ENCODE results near the gene CADPS2.
"Not testable (repeated sequence)": the region's sequence is repeated elsewhere in the genome, so short reads cannot be mapped to it uniquely, and the experiment has no call there.

CADPS2 gene

DNA sequence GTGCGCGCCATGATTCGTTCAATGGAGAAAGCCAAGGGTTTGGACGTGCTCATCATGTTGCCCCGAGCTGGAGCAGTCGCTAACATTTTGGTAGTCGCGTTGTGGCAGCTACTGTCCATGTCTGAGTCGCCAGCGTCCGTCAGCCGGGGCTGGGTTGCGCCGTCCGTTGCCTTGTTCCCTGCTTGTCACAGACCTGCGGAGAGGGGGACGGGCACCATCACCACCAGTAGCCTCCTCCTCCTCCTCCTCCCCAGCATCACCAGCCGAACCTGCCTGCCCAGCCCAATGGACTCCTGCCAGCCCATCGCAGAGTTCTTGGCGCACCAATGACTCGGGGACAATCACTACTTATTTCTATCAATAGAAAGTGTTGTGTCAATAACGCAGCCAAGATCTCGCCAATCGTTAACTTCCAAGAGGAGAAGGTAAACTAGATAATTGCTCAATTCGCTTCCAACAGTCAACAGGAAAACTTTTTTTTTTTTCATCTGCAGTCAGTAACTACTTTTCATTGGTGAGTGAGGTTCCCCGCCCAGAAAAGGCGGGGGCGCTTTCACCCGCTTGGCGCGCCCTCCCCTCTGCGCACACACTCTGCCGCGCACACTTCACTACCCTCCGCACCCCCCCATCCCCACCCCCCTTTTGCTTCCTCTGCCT is 581.8 kb downstream of the CADPS2 start, which contains the start of gene FEZF1:
FEZF1 (minus strand) TSS at position 432 of the 657 bp plus-strand sequence; CDS start at position 119, 313 bp downstream.
- DNase-seq: no peak

DNA sequence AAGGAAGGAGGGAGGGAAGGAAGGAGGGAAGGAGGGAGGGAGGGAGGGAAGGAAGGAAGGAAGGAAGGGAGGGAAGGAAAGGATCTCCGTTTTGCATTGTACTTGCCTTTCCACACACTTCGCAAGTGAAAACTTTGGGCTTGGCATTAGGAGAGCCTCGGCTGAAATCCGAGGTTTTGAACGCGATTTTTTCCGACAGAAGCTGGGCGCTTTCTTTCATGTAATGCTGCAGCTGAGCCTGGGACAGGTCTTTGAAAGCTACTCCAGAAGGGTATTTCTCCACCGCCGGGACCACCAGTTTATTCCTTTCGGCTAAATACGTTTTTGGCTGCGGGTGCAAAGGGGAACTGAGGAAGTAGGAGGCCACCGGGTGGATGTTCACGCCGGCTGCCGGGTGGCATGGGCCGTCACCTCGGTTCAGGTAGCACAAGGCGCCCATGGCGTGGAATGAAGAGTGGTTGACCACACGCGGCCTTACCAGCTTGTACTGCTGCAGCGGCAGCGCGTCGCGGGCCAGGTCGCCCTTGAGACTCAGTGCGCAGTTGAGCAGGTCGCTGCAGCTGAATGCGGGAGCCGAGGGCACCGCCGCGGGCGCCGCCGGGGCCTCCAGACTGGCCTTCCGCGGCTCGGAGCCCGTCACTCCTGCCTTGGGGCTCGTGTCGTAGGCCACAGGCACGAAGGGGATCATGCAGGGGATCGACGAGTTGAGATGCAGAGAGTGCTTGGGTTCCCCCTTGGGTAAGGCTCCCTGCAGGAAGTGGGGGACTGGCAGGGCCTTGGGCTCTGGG is 582.5 kb downstream of the CADPS2 start:
- DNase-seq: no peak

GRCh38 chr7:122302761-122303530 is 583.3 kb downstream of the CADPS2 start:
- no peak for DNase-seq

DNA sequence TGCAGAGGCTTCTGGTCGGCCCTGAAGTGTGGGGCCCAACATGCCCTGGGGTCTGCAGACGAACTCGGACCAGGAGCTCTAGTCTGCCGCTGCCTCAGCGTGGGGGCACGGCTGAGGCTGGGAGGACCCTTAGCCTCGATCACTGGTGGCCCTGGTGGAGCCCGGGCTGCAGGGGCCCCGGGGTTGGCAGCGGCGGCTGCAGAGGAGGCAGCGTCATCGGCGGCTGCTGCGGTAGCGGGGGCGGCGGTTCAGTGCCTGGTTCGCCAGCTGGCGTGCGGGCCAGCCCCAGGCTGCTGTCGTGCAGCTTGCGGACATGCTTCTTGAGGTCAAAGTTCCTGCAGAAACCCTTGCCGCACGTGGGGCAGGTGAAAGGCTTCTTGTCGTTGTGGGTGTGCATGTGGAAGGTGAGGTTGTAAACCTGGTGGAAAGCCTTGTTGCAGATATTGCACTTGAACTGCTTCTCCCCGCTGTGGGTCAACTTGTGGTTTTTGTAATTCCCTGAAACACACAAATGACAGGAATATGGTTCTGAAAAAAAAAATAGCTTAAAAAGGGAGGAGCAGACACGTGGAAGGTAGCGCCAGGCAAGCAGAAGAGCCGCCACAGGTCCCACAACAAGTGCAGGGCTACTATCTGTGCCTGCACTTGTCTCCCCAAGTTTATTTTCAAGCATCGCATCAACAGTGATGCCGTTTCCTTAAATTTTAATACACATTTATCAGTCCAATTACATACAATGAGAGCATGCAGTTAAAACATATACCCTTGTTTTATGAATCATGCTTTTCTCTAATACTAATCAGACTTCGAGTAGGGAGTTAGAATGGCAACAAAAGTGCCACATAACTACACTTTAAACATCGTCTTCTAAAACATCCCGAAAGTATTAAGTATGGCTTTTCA is 584.2 kb downstream of the CADPS2 start:
- no peak for DNase-seq

- no peak for DNase-seq
These were observed 585.1 kb downstream of the CADPS2 start for GRCh38 chr7:122300956-122301833.

- DNase-seq: no peak
These were observed 585.9 kb downstream of the CADPS2 start for GRCh38 chr7:122300211-122300932.

DNA sequence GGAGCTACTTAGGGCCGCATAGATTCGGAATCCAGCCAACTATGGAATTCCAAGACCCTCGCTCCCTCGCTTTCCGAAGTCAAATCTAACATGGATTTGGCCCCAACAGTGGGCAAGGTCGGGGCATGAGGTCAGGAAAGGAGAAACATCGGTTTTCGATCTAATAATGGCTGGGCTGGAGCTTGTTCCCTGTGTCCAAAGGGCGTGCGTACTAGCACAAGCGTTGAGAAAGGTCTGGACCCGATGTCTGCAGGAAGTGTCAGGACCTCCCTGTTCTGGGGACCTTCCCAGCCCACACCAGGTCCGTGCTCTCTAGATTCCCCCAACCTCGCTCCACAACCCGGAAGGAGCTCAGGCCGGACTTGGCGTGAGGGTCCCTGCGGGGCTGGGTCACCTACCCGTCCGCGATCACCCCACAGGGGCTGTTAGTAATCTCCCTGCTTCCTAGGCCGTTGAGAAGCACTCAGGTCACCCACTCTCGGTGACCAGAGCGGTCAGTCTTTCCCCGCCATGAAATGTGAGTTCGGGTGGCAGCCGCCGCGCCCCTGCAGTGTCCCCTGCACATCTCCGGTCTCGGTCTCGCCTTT is 586.5 kb downstream of the CADPS2 start:
- DNase-seq: no peak

GRCh38 chr7:122298618-122299017 is 587.6 kb downstream of the CADPS2 start:
- DNase-seq: no peak

DNA sequence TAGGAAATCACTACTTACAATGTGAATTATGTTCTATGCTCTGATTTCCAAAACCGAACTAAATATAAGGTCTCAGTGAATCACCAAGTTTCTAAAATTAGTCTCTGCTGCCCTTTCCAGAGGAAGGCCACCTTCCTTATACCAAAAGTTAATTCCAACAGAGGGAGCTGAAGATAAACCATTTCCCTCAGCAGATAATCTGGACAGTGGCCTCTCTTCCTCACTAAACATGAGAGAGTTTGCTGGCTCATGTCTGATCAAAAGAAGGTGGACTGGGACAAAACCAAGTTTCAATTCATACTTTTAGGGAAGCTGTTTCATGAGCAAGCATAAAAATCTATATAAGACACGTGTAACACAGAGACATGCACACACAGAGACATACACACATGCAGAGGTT is 588.1 kb downstream of the CADPS2 start:
- DNase-seq: no peak

GRCh38 chr7:122291189-122291588 is 595.1 kb downstream of the CADPS2 start:
- DNase-seq: no peak

DNA sequence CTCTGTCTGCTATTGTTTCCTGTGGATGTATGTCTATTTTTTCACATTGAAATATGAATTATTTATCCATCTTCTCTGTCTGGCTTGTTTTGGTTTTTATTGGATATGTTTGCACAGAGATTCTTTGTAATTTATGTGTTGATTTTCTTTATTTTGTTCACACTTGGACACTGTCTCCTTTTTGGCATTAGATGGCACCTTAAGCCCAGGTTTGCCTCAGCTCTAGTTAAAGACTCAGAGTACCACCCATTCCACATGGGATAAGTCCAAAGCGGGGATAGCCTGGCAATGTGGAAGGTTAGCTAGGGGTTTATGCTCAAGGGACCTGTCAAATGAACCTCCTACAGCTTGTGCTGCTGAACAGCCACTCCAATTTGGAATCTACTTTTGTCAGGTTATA is 595.8 kb downstream of the CADPS2 start:
- no peak for DNase-seq

DNA sequence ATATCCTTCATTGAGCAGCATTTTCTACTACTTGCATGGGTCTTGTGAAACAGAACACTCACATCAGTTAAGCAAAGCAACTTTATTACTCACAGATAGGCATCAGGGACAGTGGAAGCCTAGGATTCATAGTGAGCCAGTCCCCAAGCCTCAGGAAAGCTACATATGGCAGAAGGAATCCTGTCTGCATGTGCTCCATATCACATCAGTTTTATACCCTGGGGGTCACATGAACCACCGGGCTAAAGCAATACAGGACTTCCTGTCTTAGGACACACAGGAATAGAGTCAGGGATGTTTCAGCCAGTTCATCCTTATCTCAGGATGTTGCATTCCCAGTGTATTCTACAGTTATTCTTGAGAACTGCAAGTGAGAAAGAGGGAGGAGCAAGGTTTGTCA is 596.8 kb downstream of the CADPS2 start:
- DNase-seq: no peak

DNA sequence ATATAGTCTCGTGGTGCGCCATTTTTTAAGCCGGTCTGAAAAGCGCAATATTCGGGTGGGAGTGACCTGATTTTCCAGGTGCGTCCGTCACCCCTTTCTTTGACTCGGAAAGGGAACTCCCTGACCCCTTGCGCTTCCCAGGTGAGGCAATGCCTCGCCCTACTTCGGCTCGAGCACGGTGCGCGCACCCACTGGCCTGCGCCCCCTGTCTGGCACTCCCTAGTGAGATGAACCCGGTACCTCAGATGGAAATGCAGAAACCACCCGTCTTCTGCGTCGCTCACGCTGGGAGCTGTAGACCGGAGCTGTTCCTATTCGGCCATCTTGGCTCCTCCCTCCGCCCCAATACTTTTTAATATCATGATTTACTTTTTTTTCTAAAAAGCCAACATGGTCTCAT is 601.7 kb downstream of the CADPS2 start:
- not testable (repeated sequence) for DNase-seq

DNA sequence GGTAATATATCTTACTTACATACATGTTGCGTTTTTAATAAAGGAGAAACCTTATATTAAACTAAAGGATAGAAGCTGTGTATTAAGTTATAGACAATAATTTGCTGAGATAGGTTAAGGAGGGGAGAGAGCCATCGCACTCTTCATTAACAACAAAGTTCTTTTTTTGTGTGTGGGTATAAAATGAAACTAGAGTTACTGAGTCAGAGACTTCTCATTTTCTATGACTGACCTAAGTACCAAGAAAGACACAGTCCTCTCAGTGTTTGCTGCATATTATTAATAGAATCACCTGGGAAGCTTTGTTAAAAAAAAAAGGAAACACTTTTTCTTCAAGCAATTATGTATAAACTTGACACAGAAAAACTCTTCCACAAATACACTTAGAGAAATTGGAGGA is 613.1 kb downstream of the CADPS2 start:
- no peak for DNase-seq

GRCh38 chr7:122269241-122269640 is 617.0 kb downstream of the CADPS2 start:
- DNase-seq: no peak
